ENCODE results near the gene KRTAP2-1. TPM values are rescaled to one million over a fixed set of nuclear protein-coding genes. Genes with fewer than 3 reads are reported as not detected.
"Not testable (repeated sequence)": the region's sequence is repeated elsewhere in the genome, so short reads cannot be mapped to it uniquely, and the experiment has no call there.

KRTAP2-1 gene
- total and polyA plus RNA-seq, 2 experiments from 2014 or later, result not detected

DNA sequence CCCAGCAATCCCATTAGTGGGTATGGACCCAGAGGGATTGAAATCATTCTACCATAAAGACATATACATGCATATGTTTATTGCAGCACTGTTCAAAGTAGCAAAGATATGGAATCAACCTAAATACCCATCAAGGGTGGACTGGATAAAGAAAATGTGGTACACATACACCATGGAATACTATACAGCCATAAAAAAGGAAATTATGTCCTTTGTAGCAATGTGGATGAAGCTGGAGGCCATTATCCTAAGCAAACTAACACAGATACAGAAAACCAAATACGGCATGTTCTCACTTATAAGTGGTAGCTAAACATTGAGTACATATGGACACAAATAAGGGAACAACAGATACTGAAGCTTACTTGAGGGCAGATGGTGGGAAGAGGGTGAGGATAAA is 10.4 kb upstream of the KRTAP2-1 start (continued):
- TF ChIP-seq, protein P1, sequence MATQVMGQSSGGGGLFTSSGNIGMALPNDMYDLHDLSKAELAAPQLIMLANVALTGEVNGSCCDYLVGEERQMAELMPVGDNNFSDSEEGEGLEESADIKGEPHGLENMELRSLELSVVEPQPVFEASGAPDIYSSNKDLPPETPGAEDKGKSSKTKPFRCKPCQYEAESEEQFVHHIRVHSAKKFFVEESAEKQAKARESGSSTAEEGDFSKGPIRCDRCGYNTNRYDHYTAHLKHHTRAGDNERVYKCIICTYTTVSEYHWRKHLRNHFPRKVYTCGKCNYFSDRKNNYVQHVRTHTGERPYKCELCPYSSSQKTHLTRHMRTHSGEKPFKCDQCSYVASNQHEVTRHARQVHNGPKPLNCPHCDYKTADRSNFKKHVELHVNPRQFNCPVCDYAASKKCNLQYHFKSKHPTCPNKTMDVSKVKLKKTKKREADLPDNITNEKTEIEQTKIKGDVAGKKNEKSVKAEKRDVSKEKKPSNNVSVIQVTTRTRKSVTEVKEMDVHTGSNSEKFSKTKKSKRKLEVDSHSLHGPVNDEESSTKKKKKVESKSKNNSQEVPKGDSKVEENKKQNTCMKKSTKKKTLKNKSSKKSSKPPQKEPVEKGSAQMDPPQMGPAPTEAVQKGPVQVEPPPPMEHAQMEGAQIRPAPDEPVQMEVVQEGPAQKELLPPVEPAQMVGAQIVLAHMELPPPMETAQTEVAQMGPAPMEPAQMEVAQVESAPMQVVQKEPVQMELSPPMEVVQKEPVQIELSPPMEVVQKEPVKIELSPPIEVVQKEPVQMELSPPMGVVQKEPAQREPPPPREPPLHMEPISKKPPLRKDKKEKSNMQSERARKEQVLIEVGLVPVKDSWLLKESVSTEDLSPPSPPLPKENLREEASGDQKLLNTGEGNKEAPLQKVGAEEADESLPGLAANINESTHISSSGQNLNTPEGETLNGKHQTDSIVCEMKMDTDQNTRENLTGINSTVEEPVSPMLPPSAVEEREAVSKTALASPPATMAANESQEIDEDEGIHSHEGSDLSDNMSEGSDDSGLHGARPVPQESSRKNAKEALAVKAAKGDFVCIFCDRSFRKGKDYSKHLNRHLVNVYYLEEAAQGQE (IDR thresholded peaks at IDR 0.05; ENCODE audit: unreplicated experiment), result no peak
- TF ChIP-seq STAT1 (IDR thresholded peaks at IDR 0.05; ENCODE audit: unreplicated experiment) (no peak), ETS1 (IDR thresholded peaks at IDR 0.05) (no peak), POLR2AphosphoS5 (IDR thresholded peaks at IDR 0.05; ENCODE audit: low read depth) (no peak)

- not testable (repeated sequence) for H3K4me3 Mint-ChIP-seq; H3K9me3 Mint-ChIP-seq; H3K36me3 Mint-ChIP-seq (ENCODE audit: low read depth); DNase-seq (ENCODE audit: low spot score); H3K36me3 ChIP-seq (ENCODE audit: insufficient read depth); H3F3A ChIP-seq (replicated peaks; ENCODE audit: low read depth); H3K27ac Mint-ChIP-seq; H3K4me3 ChIP-seq; H3K79me2 ChIP-seq (replicated peaks; ENCODE audit: insufficient read depth); H3K27me3 ChIP-seq (ENCODE audit: insufficient read depth); ATAC-seq; H4K20me1 ChIP-seq (replicated peaks; ENCODE audit: insufficient read depth); H3K4me2 ChIP-seq; H3K27me3 Mint-ChIP-seq (ENCODE audit: insufficient read depth, low read depth, poor library complexity); H3K4me1 ChIP-seq (ENCODE audit: insufficient read depth); H3K27ac ChIP-seq (ENCODE audit: low read depth); H2AFZ ChIP-seq; H3K9me2 ChIP-seq (ENCODE audit: insufficient read depth)
- H3K4me1 Mint-ChIP-seq, result peaks cover 10% of the 10 kb centered on the region
These were observed 8.0 kb upstream of the KRTAP2-1 start, which contains the start of gene KRTAP2-2 for GRCh38 chr17:41055130-41055529. Gene KRTAP2-2, minus strand, starts transcription at chr17:41055230. Its CDS starts 19 bp downstream, at chr17:41055211.

- H3K4me3 Mint-ChIP-seq; H3K36me3 Mint-ChIP-seq (ENCODE audit: low read depth); H3F3A ChIP-seq (replicated peaks; ENCODE audit: low read depth); H3K9me2 ChIP-seq (ENCODE audit: insufficient read depth); H3K4me2 ChIP-seq; DNase-seq (ENCODE audit: low spot score); ATAC-seq; H3K27ac Mint-ChIP-seq; H3K27me3 ChIP-seq (ENCODE audit: insufficient read depth); H3K27ac ChIP-seq (ENCODE audit: low read depth); H3K4me3 ChIP-seq; H4K20me1 ChIP-seq (replicated peaks; ENCODE audit: insufficient read depth); H3K79me2 ChIP-seq (replicated peaks; ENCODE audit: insufficient read depth); H3K27me3 Mint-ChIP-seq (ENCODE audit: insufficient read depth, low read depth, poor library complexity); H2AFZ ChIP-seq; H3K36me3 ChIP-seq (ENCODE audit: insufficient read depth); H3K9me3 Mint-ChIP-seq: not testable (repeated sequence)
- peaks cover 14% of the 10 kb centered on the region for H3K4me1 Mint-ChIP-seq
- H3K4me1 ChIP-seq (ENCODE audit: insufficient read depth), result peaks cover 13% of the 10 kb centered on the region
These were observed 7.4 kb upstream of the KRTAP2-1 start for GRCh38 chr17:41054556-41054955.

All from GM23338 (cell line).